Activated naive CD4-positive, alpha-beta T cell treated with anti-CD3 and anti-CD28 coated beads, Interleukin-2, amount 50 U/mL, for 72 hours (primary cell): ENCODE measurements around the gene S100PBP. TPM values are rescaled to one million over a fixed set of nuclear protein-coding genes. Genes with fewer than 3 reads are reported as not detected.
A peak's percentile ranks its signal among the peaks of the same experiment; 100 is the strongest.

Source experiments
- ATAC-seq, 2 donors: fragments of 150-1000 bp; cut with Tn5 transposase; 2 replicates each; pipeline ENCODE4 v1.10.0; 2021; ENCODE audit warnings: mild to moderate bottlenecking in 2 of 2, moderate library complexity in 2 of 2
- DNase-seq, 2 donors: peaks; one replicate each; pipeline ENCODE4 v3.0.0; 2021 to 2022; ENCODE audit warnings: low spot score in 2 of 2
- H3K27ac Mint-ChIP-seq, 2 donors: one replicate each; pipeline ENCODE4 v1.8.0; 2022; ENCODE audit warnings: mild to moderate bottlenecking in 2 of 2, mixed read lengths in 2 of 2
- H3K36me3 Mint-ChIP-seq, 2 donors: one replicate each; pipeline ENCODE4 v1.8.0; 2022; ENCODE audit warnings: mixed read lengths in 2 of 2
- H3K9me3 Mint-ChIP-seq, 2 donors: one replicate each; pipeline ENCODE4 v1.8.0; 2022; ENCODE audit warnings: mixed read lengths in 2 of 2
- total RNA-seq, 2 donors: library from RNA; stranded (reverse); gene quantifications; one replicate each; pipeline ENCODE4 v1.2.3, GENCODE V29; 2022

Gene S100PBP
- total RNA-seq, 2 donors from 2014 or later: 41.5 to 73.0 TPM

GRCh38 chr1:32872192-32872460 lies 54.7 kb downstream of the S100PBP start:
- DNase-seq: peak in 1 of 2 donors; percentile 52
- no peak for ATAC-seq
- Mint-ChIP-seq H3K36me3 (no peaks in the 10 kb centered on the region), H3K27ac (no peak overlapping the region), H3K9me3 (no peaks in the 10 kb centered on the region)

GRCh38 chr1:32873484-32873883 lies 56.0 kb downstream of the S100PBP start:
- no peaks in the 10 kb centered on the region for H3K36me3 Mint-ChIP-seq
- DNase-seq (peak in 1 of 2 donors; percentile 13), ATAC-seq (no peak)
- no peak overlapping the region for H3K27ac Mint-ChIP-seq
- no peaks in the 10 kb centered on the region for H3K9me3 Mint-ChIP-seq

- ATAC-seq (no peak), DNase-seq (peak in 1 of 2 donors; percentile 45)
- peak overlapping the region in 1 of 2 donors; percentile 67 for H3K27ac Mint-ChIP-seq
- H3K36me3 Mint-ChIP-seq: no peaks in the 10 kb centered on the region
- no peaks in the 10 kb centered on the region for H3K9me3 Mint-ChIP-seq
These were observed 57.7 kb downstream of the S100PBP start for GRCh38 chr1:32874860-32875752.

- Mint-ChIP-seq H3K27ac (no peak overlapping the region), H3K36me3 (no peaks in the 10 kb centered on the region), H3K9me3 (no peaks in the 10 kb centered on the region)
- ATAC-seq: peak; percentile 79 to 90
- DNase-seq: peak; percentile 60 to 83
These were observed 59.1 kb downstream of the S100PBP start for GRCh38 chr1:32876341-32877210.

GRCh38 chr1:32877211-32878110 lies 60.0 kb downstream of the S100PBP start:
- ATAC-seq (no peak), DNase-seq (peak in 1 of 2 donors; percentile 52)
- Mint-ChIP-seq H3K27ac (no peak overlapping the region), H3K36me3 (no peaks in the 10 kb centered on the region), H3K9me3 (no peaks in the 10 kb centered on the region)

GRCh38 chr1:32878183-32878582 lies 60.7 kb downstream of the S100PBP start:
- DNase-seq (peak in 1 of 2 donors; percentile 26), ATAC-seq (no peak)
- Mint-ChIP-seq H3K36me3 (no peaks in the 10 kb centered on the region), H3K27ac (no peak overlapping the region), H3K9me3 (no peaks in the 10 kb centered on the region)

- ATAC-seq: no peak
- DNase-seq: peak in 1 of 2 donors; percentile 52
- H3K36me3 Mint-ChIP-seq: no peaks in the 10 kb centered on the region
- H3K9me3 Mint-ChIP-seq: no peaks in the 10 kb centered on the region
- no peak overlapping the region for H3K27ac Mint-ChIP-seq
These were observed 61.2 kb downstream of the S100PBP start for GRCh38 chr1:32878637-32879041.

GRCh38 chr1:32881291-32881690 lies 63.8 kb downstream of the S100PBP start:
- ATAC-seq (no peak), DNase-seq (no peak)
- no peaks in the 10 kb centered on the region for H3K36me3 Mint-ChIP-seq
- H3K27ac Mint-ChIP-seq: no peak overlapping the region
- no peaks in the 10 kb centered on the region for H3K9me3 Mint-ChIP-seq

GRCh38 chr1:32881871-32882850 lies 64.7 kb downstream of the S100PBP start:
- Mint-ChIP-seq H3K9me3 (no peaks in the 10 kb centered on the region), H3K36me3 (no peaks in the 10 kb centered on the region), H3K27ac (no peak overlapping the region)
- ATAC-seq: no peak
- no peak for DNase-seq

- no peak for ATAC-seq
- Mint-ChIP-seq H3K9me3 (no peaks in the 10 kb centered on the region), H3K36me3 (no peaks in the 10 kb centered on the region), H3K27ac (no peak overlapping the region)
- DNase-seq: no peak
These were observed 66.0 kb downstream of the S100PBP start for GRCh38 chr1:32883338-32884031.

- DNase-seq: no peak
- ATAC-seq: no peak
- H3K9me3 Mint-ChIP-seq: no peaks in the 10 kb centered on the region
- no peak overlapping the region for H3K27ac Mint-ChIP-seq
- no peaks in the 10 kb centered on the region for H3K36me3 Mint-ChIP-seq
These were observed 66.5 kb downstream of the S100PBP start for GRCh38 chr1:32884032-32884372.

- Mint-ChIP-seq H3K9me3 (no peaks in the 10 kb centered on the region), H3K27ac (no peak overlapping the region), H3K36me3 (no peaks in the 10 kb centered on the region)
- DNase-seq (no peak), ATAC-seq (no peak)
These were observed 67.3 kb downstream of the S100PBP start for GRCh38 chr1:32884726-32885125.

- DNase-seq (no peak), ATAC-seq (no peak)
- Mint-ChIP-seq H3K27ac (no peak overlapping the region), H3K36me3 (no peaks in the 10 kb centered on the region), H3K9me3 (no peaks in the 10 kb centered on the region)
These were observed 68.2 kb downstream of the S100PBP start for GRCh38 chr1:32885676-32886003.

GRCh38 chr1:32886004-32886827 lies 68.8 kb downstream of the S100PBP start, which contains the start of gene HPCA:
Gene HPCA, plus strand, starts transcription at chr1:32886491. Its CDS starts 2,408 bp downstream, at chr1:32888899.
- no peaks in the 10 kb centered on the region for H3K36me3 Mint-ChIP-seq
- H3K27ac Mint-ChIP-seq: no peak within 1 kb of the TSS
- H3K9me3 Mint-ChIP-seq: no peaks in the 10 kb centered on the region
- peak; percentile 26 to 88 for ATAC-seq
- peak in 1 of 2 donors; percentile 80 for DNase-seq
